Calu3 (cell line): Measurements from ENCODE around the gene OBSCN. TPM values are rescaled to one million over a fixed set of nuclear protein-coding genes. Genes with fewer than 3 reads are reported as not detected.
A peak's percentile ranks its signal among the peaks of the same experiment; 100 is the strongest.

Source experiments
- BruUV-seq: library from RNA; stranded (reverse); fragments of 400-500 nt; replicated peaks from 2 replicates; lab custom pipeline; 2021; lab: Mats Ljungman, UMichigan
- CTCF ChIA-PET: fragments of 300-600 bp; sonication (Branson Sonifier 250); formaldehyde crosslinking; loops from one replicate; lab custom pipeline; 2022; ENCODE audit warnings: antibody characterized with exemption; lab: Charles Lee
- DNase-seq: peaks from one replicate; pipeline ENCODE4 v3.0.0; 2022
- H3K27ac Mint-ChIP-seq: one replicate; pipeline ENCODE4 v1.8.0; 2022; ENCODE audit warnings: mixed read lengths; ENCODE audit not compliant: unreplicated experiment
- H3K27me3 Mint-ChIP-seq: one replicate; pipeline ENCODE4 v1.8.0; 2022; ENCODE audit warnings: mixed read lengths; ENCODE audit not compliant: unreplicated experiment
- H3K36me3 Mint-ChIP-seq: one replicate; pipeline ENCODE4 v1.8.0; 2022; ENCODE audit warnings: mild to moderate bottlenecking, moderate library complexity, mixed read lengths; ENCODE audit not compliant: insufficient read depth, unreplicated experiment
- H3K4me1 Mint-ChIP-seq: one replicate; pipeline ENCODE4 v1.8.0; 2022; ENCODE audit warnings: mild to moderate bottlenecking, low read depth, mixed read lengths; ENCODE audit not compliant: unreplicated experiment
- H3K4me3 Mint-ChIP-seq: one replicate; pipeline ENCODE4 v1.8.0; 2022; ENCODE audit warnings: mild to moderate bottlenecking, low read depth, moderate library complexity, mixed read lengths; ENCODE audit not compliant: unreplicated experiment
- H3K9me3 Mint-ChIP-seq: one replicate; pipeline ENCODE4 v1.8.0; 2022; ENCODE audit warnings: low read depth, mixed read lengths; ENCODE audit not compliant: unreplicated experiment
- CTCF ChIP-seq: fragments of 200-600 bp; IDR thresholded peaks from one replicate; pipeline ENCODE4 v1.8.0; 2022; ENCODE audit warnings: antibody characterized with exemption; ENCODE audit not compliant: unreplicated experiment
- intact Hi-C: fragments of 100-400 bp; cut with micrococcal nuclease; formaldehyde crosslinking; loops from one replicate; pipeline ENCODE4 v1.10.0; 2022; ENCODE audit not compliant: unreplicated experiment
- total RNA-seq: library from RNA; stranded (reverse); gene quantifications from 2 replicates; pipeline ENCODE4 v1.2.3, GENCODE V29; 2022

The OBSCN gene
- total RNA-seq, 1 experiment from 2014 or later = 19.5 TPM

- BruUV-seq = no TSS peak
- Mint-ChIP-seq H3K36me3 (peaks cover 11% of the 10 kb centered on the region), H3K9me3 (no peaks in the 10 kb centered on the region), H3K4me3 (no peak overlapping the region), H3K27me3 (no peaks in the 10 kb centered on the region), H3K27ac (no peak overlapping the region), H3K4me1 (no peaks in the 10 kb centered on the region)
- DNase-seq = no peak
- TF ChIP-seq CTCF = no peak
- CTCF ChIA-PET = interaction anchor here (1.4 kb wide), 1 partner anchor 70 kb away, joined by 5 read pairs; a partner anchor contains a TSS
- intact Hi-C loops = no loop called here
Observed at GRCh38 chr1:228387321-228387720, 179.5 kb downstream of the OBSCN start.

- H3K27me3 Mint-ChIP-seq = no peaks in the 10 kb centered on the region
- BruUV-seq = no TSS peak
- H3K9me3 Mint-ChIP-seq = no peaks in the 10 kb centered on the region
- no peak overlapping the region for H3K4me3 Mint-ChIP-seq
- peaks cover 10% of the 10 kb centered on the region for H3K4me1 Mint-ChIP-seq
- CTCF ChIA-PET = interaction anchor here (0.7 kb wide), 1 partner anchor 23 kb away, joined by 3 read pairs; no protein-coding TSS in a partner anchor
- no peak for DNase-seq
- no peak overlapping the region for H3K27ac Mint-ChIP-seq
- no peak for TF ChIP-seq CTCF
- peaks cover 39% of the 10 kb centered on the region for H3K36me3 Mint-ChIP-seq
- intact Hi-C loops = loop anchor here (10.0 kb wide), 1 partner anchor 256 kb away; no protein-coding TSS in a partner anchor
Observed at GRCh38 chr1:228390649-228391048, 182.8 kb downstream of the OBSCN start.

GRCh38 chr1:228391411-228392020 is 183.7 kb downstream of the OBSCN start:
- no peaks in the 10 kb centered on the region for H3K9me3 Mint-ChIP-seq
- no peak overlapping the region for H3K4me3 Mint-ChIP-seq
- peak overlapping the region; percentile 55 for H3K27ac Mint-ChIP-seq
- peaks cover 10% of the 10 kb centered on the region for H3K4me1 Mint-ChIP-seq
- intact Hi-C loops = loop anchor here (2.0 to 10.0 kb wide), 2 partner anchors 51 to 257 kb away; no protein-coding TSS in a partner anchor
- DNase-seq = no peak
- CTCF ChIA-PET = interaction anchor here (0.6 kb wide), 1 partner anchor 392 kb away, joined by 3 read pairs; no protein-coding TSS in a partner anchor
- peaks cover 46% of the 10 kb centered on the region for H3K36me3 Mint-ChIP-seq
- H3K27me3 Mint-ChIP-seq = no peaks in the 10 kb centered on the region
- no peak for TF ChIP-seq CTCF
- no TSS peak for BruUV-seq

- peaks cover 47% of the 10 kb centered on the region for H3K36me3 Mint-ChIP-seq
- no peaks in the 10 kb centered on the region for H3K9me3 Mint-ChIP-seq
- no peak for DNase-seq
- BruUV-seq = no TSS peak
- TF ChIP-seq CTCF = no peak
- intact Hi-C loops = loop anchor here (2.0 to 10.0 kb wide), 2 partner anchors 52 to 258 kb away; no protein-coding TSS in a partner anchor
- H3K27me3 Mint-ChIP-seq = no peaks in the 10 kb centered on the region
- CTCF ChIA-PET = interaction anchor here (0.6 to 1.5 kb wide), 5 partner anchors 13 to 261 kb away, joined by 3 to 7 read pairs (median 4); partner anchors contain the start of gene GUK1
- H3K27ac Mint-ChIP-seq = no peak overlapping the region
- H3K4me1 Mint-ChIP-seq = peaks cover 10% of the 10 kb centered on the region
- H3K4me3 Mint-ChIP-seq = no peak overlapping the region
Observed at GRCh38 chr1:228392111-228392936, 184.5 kb downstream of the OBSCN start.
